ENCODE measurements around the gene KRT39. TPM values are rescaled to one million over a fixed set of nuclear protein-coding genes. Genes with fewer than 3 reads are reported as not detected.

KRT39 gene
- total and polyA plus RNA-seq, 2 of the 8 experiments (the other 6 are each of a cell fraction or from before 2014, with no cell fraction given), result not detected

DNA sequence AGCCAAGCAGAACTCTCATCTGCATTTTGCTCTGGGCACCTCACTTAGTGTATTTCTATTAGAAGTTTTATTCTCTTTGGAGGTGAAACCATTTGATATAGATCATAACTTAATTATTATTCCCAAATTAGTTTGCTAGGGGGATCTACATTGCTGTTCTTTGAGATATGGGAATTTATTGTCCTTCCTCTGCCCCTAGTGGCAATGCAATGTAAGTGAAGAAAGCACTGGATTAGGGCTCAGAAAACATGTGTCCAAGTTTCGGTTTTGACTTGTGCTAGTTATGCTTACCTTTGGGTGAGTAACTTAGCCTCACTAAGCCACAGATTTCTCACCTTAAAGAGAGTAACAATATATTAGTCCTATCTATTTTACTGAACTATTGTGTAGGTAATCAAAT lies 2.9 kb downstream of the KRT39 start:
- CTCF ChIA-PET (ENCODE audit: partially characterized antibody), result interaction anchor here (0.7 to 5.0 kb wide), 14 partner anchors 9 to 85 kb away, joined by 3 to 34 read pairs (median 4); no protein-coding TSS in a partner anchor

More for the DNA sequence above, 2.9 kb downstream of the KRT39 start:
- Histone ChIP-seq H2BK20ac (ENCODE audit: low read length) (no peak overlapping the region), H4K8ac (ENCODE audit: extremely low read depth, insufficient read depth, low read length) (no peak overlapping the region), H3K9me3 (ENCODE audit: insufficient read depth in 2 of 2, low read depth in 1 of 2, low read length in 1 of 2) (no peaks in the 10 kb centered on the region), H3K27ac (ENCODE audit: low read depth, low read length) (no peak overlapping the region), H3K79me2 (ENCODE audit: control insufficient read depth in 1 of 2, insufficient read depth in 2 of 2, low read length in 2 of 2) (no peaks in the 10 kb centered on the region), H4K20me1 (replicated peaks in 1 of 2; ENCODE audit: control insufficient read depth in 1 of 2, insufficient read depth in 2 of 2, low read length in 2 of 2) (no peaks in the 10 kb centered on the region), H3K4me2 (ENCODE audit: insufficient read depth in 1 of 2, low read depth in 2 of 2, low read length in 2 of 2) (no peak overlapping the region), H2AK5ac (ENCODE audit: low read depth, low read length) (no peak overlapping the region), H3K36me3 (ENCODE audit: control insufficient read depth in 2 of 4, insufficient read depth in 4 of 4, low read length in 3 of 4) (no peaks in the 10 kb centered on the region), H3K56ac (replicated peaks; ENCODE audit: insufficient read length, low read depth, low read length) (no peak overlapping the region), H3K9ac (replicated peaks in 1 of 4; ENCODE audit: extremely low read depth in 1 of 4, low read depth in 3 of 4, low read length in 3 of 4) (no peak overlapping the region), H3K4ac (replicated peaks; ENCODE audit: insufficient read length, low read depth, low read length) (no peak overlapping the region), H2BK15ac (ENCODE audit: low read length) (no peak overlapping the region), H3K4me1 (replicated peaks in 1 of 4; ENCODE audit: control insufficient read depth in 3 of 4, insufficient read depth in 4 of 4, low read length in 3 of 4) (no peaks in the 10 kb centered on the region), H3K14ac (ENCODE audit: insufficient read length) (no peak overlapping the region), H2BK5ac (ENCODE audit: low read depth, low read length) (no peak overlapping the region), H3K23me2 (ENCODE audit: low read depth, low read length) (no peaks in the 10 kb centered on the region), H4K91ac (replicated peaks; ENCODE audit: insufficient read length, low read length) (no peak overlapping the region), H3K27me3 (replicated peaks in 1 of 4; ENCODE audit: control insufficient read depth in 3 of 4, extremely low read depth in 1 of 4, insufficient read depth in 3 of 4, low read length in 3 of 4) (no peaks in the 10 kb centered on the region), H4K5ac (ENCODE audit: insufficient read length, low read depth, low read length) (no peak overlapping the region), H3K23ac (ENCODE audit: insufficient read length) (no peak overlapping the region), H2AFZ (ENCODE audit: low read length) (peak overlapping the region; percentile 45; the same call in 1 of the 2 replicates), H2BK120ac (replicated peaks; ENCODE audit: low read depth, low read length) (no peak overlapping the region), H3K18ac (ENCODE audit: extremely low read depth, low read length) (no peak overlapping the region), H3K4me3 (ENCODE audit: extremely low read depth in 1 of 4, insufficient read depth in 2 of 4, low read depth in 3 of 4, low read length in 4 of 4) (no peak overlapping the region), H2BK12ac (ENCODE audit: low read depth, low read length) (no peak overlapping the region), H3K79me1 (ENCODE audit: low read depth, low read length) (no peaks in the 10 kb centered on the region)
- 88% methylated on average over 1 of the region's 1 CpG; no CpG with 5 or more reads in 1 of the 2 experiments for WGBS, 2 experiments (ENCODE audit: extremely low coverage in 1 of 2, insufficient coverage in 1 of 2, insufficient read length in 1 of 2, insufficient replicate concordance in 2 of 2, low coverage in 1 of 2, low lambda C conversion rate in 2 of 2, missing lambda C conversion rate in 1 of 2)
- TF ChIP-seq RBBP5 (IDR thresholded peaks at IDR 0.05; ENCODE audit: borderline replicate concordance, low read depth, low read length) (no peak), TAF7 (optimal IDR thresholded peaks at IDR 0.05; ENCODE audit: borderline replicate concordance, low read depth, low read length) (no peak), CHD2 (IDR thresholded peaks at IDR 0.05; ENCODE audit: low read length) (no peak), GTF2F1 (IDR thresholded peaks at IDR 0.05; ENCODE audit: borderline replicate concordance, low read depth, low read length) (no peak), TAF1 (IDR thresholded peaks at IDR 0.05; ENCODE audit: low read depth, low read length) (no peak), TBP (IDR thresholded peaks at IDR 0.05; ENCODE audit: low read depth, low read length) (no peak), RAD21 (IDR thresholded peaks at IDR 0.05 in 1 of 2, conservative IDR thresholded peaks at IDR 0.05 in 1 of 2; ENCODE audit: low read depth in 2 of 2, low read length in 2 of 2) (peak in 1 of 2 experiments; percentile 43; a peak in 2 of 4 replicates)
- TF ChIP-seq, protein P1, sequence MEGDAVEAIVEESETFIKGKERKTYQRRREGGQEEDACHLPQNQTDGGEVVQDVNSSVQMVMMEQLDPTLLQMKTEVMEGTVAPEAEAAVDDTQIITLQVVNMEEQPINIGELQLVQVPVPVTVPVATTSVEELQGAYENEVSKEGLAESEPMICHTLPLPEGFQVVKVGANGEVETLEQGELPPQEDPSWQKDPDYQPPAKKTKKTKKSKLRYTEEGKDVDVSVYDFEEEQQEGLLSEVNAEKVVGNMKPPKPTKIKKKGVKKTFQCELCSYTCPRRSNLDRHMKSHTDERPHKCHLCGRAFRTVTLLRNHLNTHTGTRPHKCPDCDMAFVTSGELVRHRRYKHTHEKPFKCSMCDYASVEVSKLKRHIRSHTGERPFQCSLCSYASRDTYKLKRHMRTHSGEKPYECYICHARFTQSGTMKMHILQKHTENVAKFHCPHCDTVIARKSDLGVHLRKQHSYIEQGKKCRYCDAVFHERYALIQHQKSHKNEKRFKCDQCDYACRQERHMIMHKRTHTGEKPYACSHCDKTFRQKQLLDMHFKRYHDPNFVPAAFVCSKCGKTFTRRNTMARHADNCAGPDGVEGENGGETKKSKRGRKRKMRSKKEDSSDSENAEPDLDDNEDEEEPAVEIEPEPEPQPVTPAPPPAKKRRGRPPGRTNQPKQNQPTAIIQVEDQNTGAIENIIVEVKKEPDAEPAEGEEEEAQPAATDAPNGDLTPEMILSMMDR (IDR thresholded peaks at IDR 0.05; ENCODE audit: control extremely low read depth in 1 of 3, insufficient read depth in 1 of 3, low read depth in 1 of 3, low read length in 3 of 3), result peak in 2 of 3 experiments; percentile 23 to 64; a peak in 2 of 4 replicates
- POLR2A ChIA-PET (ENCODE audit: partially characterized antibody), result no interaction called here
- DNase-seq (ENCODE audit: low read depth in 1 of 2, low spot score in 2 of 2), result no peak
- FAIRE-seq, result peak; percentile 79
